GM19452 (cell line): ENCODE results near the gene SLX1A.
"Not testable (repeated sequence)": the region's sequence is repeated elsewhere in the genome, so short reads cannot be mapped to it uniquely, and the experiment has no call there.

Source experiments
- ATAC-seq: cut with Tn5 transposase; IDR thresholded peaks from one replicate; pipeline ENCODE4 v1.9.1; 2021; ENCODE audit not compliant: unreplicated experiment

Gene SLX1A

GRCh38 chr16:30184096-30184890 lies 9.4 kb upstream of the SLX1A start:
- ATAC-seq = peak; percentile 5

GRCh38 chr16:30184891-30185682 lies 8.6 kb upstream of the SLX1A start:
- ATAC-seq = no peak

GRCh38 chr16:30185683-30186421 lies 7.8 kb upstream of the SLX1A start:
- no peak for ATAC-seq

DNA sequence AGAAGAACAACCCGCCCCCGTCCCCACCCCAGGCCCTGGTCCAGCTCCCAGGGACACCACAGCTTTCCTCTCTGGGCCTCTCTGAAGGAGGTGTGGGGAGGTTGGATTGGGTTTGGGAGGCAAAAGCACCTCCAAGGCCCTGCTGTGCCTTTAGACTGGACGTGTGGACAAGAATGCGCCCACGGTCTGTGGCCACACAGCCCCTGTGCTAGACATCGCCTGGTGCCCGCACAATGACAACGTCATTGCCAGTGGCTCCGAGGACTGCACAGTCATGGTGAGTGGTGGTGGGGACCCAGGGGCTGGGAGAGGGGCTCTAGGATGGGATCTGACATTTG lies 7.3 kb upstream of the SLX1A start:
- ATAC-seq = no peak

GRCh38 chr16:30186782-30187555 lies 6.7 kb upstream of the SLX1A start:
- no peak for ATAC-seq

GRCh38 chr16:30187556-30187865 lies 6.2 kb upstream of the SLX1A start:
- no peak for ATAC-seq

DNA sequence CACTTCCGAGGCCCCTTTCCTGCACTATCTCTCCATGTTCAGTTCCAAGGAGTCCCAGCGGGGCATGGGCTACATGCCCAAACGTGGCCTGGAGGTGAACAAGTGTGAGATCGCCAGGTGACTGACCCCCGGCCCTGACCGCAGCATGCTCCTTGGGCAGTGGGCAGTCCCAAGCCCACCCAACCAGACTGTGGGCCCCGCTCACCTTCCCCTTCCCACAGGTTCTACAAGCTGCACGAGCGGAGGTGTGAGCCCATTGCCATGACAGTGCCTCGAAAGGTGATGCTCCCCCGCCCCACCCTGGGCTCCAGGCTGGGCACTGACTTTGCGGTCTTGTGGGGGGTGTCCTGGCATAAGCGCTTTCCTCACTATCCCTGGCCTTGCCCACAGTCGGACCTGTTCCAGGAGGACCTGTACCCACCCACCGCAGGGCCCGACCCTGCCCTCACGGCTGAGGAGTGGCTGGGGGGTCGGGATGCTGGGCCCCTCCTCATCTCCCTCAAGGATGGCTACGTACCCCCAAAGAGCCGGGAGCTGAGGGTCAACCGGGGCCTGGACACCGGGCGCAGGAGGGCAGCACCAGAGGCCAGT lies 5.6 kb upstream of the SLX1A start:
- no peak for ATAC-seq

- not testable (repeated sequence) for ATAC-seq
Observed at GRCh38 chr16:30191158-30191557, 2.5 kb upstream of the SLX1A start.

- not testable (repeated sequence) for ATAC-seq
Observed at GRCh38 chr16:30193098-30193497, 577 bp upstream of the SLX1A start.

DNA sequence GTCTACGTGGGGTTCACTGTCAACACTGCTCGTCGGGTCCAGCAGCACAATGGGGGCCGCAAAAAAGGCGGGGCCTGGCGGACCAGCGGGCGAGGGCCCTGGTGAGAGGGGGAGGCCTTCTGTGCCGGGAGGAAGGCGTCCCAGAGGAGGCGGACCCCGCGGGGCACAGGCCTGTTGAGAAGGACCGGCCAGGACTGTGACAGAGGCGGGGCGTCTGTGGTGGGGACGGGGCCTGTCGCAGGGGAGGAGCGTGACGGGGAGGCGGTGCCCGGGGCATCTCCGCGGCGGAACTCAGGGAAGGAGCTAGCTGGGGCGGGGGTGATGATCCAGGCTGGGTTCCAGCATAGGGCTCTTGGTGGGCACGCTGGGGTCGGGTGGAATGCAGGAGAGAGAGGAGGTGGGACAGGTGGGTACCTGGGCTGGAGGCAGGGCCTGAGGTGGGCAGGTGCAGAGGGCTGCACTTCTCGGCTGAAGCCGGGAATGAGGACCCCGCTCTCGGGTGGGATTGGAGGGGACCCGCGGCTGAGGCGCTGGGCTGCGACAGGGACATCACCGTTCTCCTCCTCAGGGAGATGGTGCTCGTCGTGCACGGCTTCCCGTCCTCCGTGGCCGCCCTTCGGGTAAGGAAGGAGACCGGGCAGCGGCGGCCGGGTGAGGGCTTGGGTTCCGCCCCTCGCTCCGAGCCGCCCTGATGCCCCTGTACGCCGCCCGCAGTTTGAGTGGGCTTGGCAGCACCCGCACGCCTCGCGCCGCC lies 674 bp downstream of the SLX1A start:
- peak; percentile 53 for ATAC-seq

- ATAC-seq = not testable (repeated sequence)
Observed at GRCh38 chr16:30197001-30197400, 3.3 kb downstream of the SLX1A start.

DNA sequence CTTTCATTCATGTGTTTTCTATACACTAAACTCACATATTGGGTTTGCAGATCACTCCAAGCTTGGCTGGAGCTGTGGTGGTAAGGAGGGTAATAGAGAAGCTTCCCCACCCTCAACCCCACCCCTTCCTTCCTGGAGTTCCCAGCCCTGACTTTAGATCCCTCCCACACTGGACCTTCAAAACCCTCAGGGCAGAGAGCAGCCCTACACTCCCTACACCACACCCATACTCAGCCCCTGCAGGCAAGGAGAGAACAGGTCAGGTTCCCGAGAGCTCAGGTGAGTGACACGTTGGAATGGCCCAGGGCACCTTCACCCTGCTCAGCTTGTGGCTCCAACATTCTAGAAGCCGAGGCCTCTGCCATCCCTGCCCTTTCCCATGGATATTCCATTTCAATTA lies 5.4 kb downstream of the SLX1A start, which contains the start of gene SULT1A3:
SULT1A3 (plus strand) TSS at position 207 of the 400 bp plus-strand sequence. CDS start 1,474 bp downstream, outside the sequence.
- ATAC-seq = not testable (repeated sequence)

DNA sequence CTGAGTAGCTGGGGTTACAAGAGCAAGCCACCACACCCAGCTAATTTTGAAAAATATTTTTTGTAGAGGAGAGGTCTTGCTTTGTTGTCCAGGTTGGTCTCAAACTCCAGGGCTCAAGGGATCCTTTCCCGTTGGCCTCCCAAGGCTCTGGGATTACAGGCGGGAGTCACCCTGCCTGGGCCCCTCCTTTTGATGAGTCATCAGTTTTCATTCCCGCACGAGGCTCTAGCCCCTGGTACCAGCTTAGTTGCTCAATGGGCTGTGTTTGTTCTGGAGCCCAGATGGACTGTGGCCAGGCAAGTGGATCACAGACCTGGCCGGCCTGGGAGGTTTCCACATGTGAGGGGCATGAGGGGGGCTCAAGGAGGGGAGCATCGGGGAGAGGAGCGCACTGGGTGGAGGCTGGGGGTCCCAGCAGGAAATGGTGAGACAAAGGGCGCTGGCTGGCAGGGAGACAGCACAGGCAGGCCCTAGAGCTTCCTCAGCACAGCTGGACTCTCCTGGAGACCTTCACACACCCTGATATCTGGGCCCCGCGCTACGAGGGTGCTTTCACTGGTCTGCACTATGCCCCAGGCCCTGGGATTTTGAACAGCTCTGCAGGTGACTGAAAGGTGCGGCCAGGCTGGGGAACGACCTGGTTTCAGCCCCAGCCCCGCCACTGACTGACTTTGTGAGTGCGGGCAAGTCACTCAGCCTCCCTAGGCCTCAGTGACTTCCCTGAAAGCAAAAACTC lies 6.1 kb downstream of the SLX1A start:
- not testable (repeated sequence) for ATAC-seq

DNA sequence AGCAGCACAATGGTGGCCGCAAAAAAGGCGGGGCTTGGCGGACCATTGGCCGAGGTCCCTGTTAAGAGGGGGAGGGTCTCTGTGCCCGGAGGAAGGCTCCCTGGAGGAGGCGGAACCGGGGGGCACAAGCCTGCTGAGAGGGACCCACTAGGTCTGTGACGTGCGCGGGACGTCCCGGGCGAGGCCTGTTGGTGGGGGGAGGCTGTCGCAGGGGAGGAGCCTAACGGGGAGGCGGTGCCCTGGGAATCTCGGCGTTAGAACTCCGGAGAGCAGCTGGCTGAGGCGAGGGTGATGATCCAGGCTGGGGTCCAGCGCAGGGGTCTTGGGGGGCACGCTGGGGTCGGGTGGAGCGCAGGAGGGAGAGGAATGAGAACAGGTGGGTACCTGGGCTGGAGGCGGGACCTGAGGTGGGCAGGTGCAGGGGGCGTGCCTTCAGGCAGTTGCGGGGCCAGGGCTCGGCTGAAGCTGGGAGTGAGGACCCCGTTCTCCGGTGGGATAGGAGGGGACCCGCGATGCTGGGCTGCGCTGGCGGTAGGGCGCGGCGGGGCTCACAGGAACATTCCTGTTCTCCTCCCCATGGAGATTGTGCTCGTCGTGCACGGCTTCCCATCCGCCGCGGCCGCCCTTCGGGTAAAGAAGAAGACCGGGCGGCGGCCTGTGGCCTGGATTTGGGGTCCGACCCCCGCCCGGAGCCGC lies 12.0 kb downstream of the SLX1A start:
- not testable (repeated sequence) for ATAC-seq

- not testable (repeated sequence) for ATAC-seq
Observed at GRCh38 chr16:30206252-30206651, 12.6 kb downstream of the SLX1A start.

DNA sequence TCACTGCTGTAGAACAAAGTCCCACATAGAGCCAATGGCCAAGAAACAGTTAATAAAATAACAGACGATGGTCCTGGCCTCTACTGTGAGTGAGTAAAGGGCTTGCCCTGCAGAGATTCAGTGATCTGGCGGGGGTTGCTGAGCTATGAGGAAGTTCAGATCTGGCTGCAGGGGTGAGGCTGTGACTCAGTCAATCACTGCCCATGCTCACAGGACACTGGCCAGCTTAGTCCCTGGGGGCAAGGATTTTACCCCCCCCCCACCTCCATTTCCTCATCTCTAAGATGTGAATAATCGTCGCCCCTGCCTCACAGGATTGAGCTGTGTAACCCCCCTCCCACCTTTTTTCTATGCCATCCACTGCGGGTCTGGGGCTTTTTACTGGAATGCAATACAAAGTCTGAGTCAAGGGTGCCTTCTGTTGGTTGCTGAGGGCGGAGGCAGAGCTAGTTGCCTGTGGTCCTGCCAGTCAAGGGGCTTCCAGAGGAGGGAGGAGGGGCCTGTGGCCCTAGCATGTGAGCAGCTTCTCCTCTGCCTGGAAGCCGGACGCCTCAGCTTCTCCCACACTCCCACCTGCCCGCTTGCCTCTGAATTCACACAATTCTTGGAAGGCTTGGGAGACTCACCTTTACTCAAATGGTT lies 13.5 kb downstream of the SLX1A start:
- ATAC-seq = not testable (repeated sequence)

GRCh38 chr16:30209032-30209431 lies 15.4 kb downstream of the SLX1A start:
- ATAC-seq = not testable (repeated sequence)

DNA sequence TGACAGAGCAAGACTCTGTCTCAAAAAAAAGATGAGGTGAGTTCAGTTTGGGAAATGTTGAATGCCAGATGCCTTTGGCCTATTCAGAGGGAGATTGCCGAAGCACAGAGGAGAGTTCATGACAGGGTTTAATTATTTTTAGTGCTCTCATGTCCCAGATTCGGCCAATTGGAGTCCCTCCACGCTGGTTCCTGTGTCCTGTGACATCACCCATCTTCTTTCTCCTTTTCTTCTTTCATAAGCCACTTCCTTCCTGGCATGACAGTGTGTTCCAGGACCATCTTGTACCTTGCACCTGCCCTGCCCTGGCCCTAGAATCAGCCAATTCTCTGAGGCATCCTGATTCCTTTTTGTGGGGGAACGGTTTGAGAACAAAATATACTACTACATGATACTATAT lies 17.7 kb downstream of the SLX1A start:
- ATAC-seq = not testable (repeated sequence)
